Stimulated activated CD8-positive, alpha-beta memory T cell treated with anti-CD3 and anti-CD28 coated beads, Interleukin-15, amount 100 ng/mL, for 4 hours (primary cell): ENCODE measurements around the gene SLC19A3.
"Not testable (repeated sequence)": the region's sequence is repeated elsewhere in the genome, so short reads cannot be mapped to it uniquely, and the experiment has no call there.

Experiments used
- DNase-seq, 2 donors: peaks; one replicate each; pipeline ENCODE4 v3.0.0-alpha.2; 2020; ENCODE audit warnings: low read depth in 2 of 2

SLC19A3 gene

GRCh38 chr2:227703280-227703732, 14.5 kb downstream of the SLC19A3 start:
- no peak for DNase-seq

- DNase-seq, result no peak
Measured at GRCh38 chr2:227701556-227701955, 16.3 kb downstream of the SLC19A3 start.

- no peak for DNase-seq
Measured at GRCh38 chr2:227696990-227697679, 20.7 kb downstream of the SLC19A3 start.

- no peak for DNase-seq
Measured at GRCh38 chr2:227687189-227687588, 30.6 kb downstream of the SLC19A3 start.

GRCh38 chr2:227684258-227684657, 33.6 kb downstream of the SLC19A3 start:
- DNase-seq, result no peak

- DNase-seq, result no peak
Measured at GRCh38 chr2:227677928-227678327, 39.9 kb downstream of the SLC19A3 start.

- DNase-seq, result no peak
Measured at GRCh38 chr2:227674485-227674884, 43.3 kb downstream of the SLC19A3 start.

GRCh38 chr2:227673620-227674019, 44.2 kb downstream of the SLC19A3 start:
- DNase-seq, result not testable (repeated sequence)

- DNase-seq, result no peak
Measured at GRCh38 chr2:227671170-227671905, 46.5 kb downstream of the SLC19A3 start.

- DNase-seq, result not testable (repeated sequence)
Measured at GRCh38 chr2:227666631-227667170, 51.1 kb downstream of the SLC19A3 start, which contains the start of gene SCYGR5. Gene SCYGR5 (plus strand): TSS chr2:227666804. CDS start chr2:227666804, 0 bp downstream.

- no peak for DNase-seq
Measured at GRCh38 chr2:227665189-227665940, 52.5 kb downstream of the SLC19A3 start.

- no peak for DNase-seq
Measured at GRCh38 chr2:227661827-227662226, 56.0 kb downstream of the SLC19A3 start.

- DNase-seq, result no peak
Measured at GRCh38 chr2:227661025-227661649, 56.7 kb downstream of the SLC19A3 start.

- DNase-seq, result no peak
Measured at GRCh38 chr2:227657199-227657845, 60.5 kb downstream of the SLC19A3 start.

- DNase-seq, result no peak
Measured at GRCh38 chr2:227655454-227655853, 62.4 kb downstream of the SLC19A3 start.

GRCh38 chr2:227654426-227654825, 63.4 kb downstream of the SLC19A3 start:
- no peak for DNase-seq

- no peak for DNase-seq
Measured at GRCh38 chr2:227653419-227653818, 64.4 kb downstream of the SLC19A3 start.

- no peak for DNase-seq
Measured at GRCh38 chr2:227643990-227644551, 73.8 kb downstream of the SLC19A3 start.

GRCh38 chr2:227642656-227643055, 75.2 kb downstream of the SLC19A3 start:
- no peak for DNase-seq

GRCh38 chr2:227634201-227634600, 83.6 kb downstream of the SLC19A3 start:
- DNase-seq, result no peak
